Neuron (in vitro differentiated cells): Measurements from ENCODE around the gene MTCH2.
"Not testable (repeated sequence)": the region's sequence is repeated elsewhere in the genome, so short reads cannot be mapped to it uniquely, and the experiment has no call there.

Source experiments
- H2AFZ ChIP-seq: one replicate; pipeline ENCODE4 v1.6.1; 2013; ENCODE audit warnings: low read depth, mild to moderate bottlenecking, inconsistent platforms, low read length, moderate library complexity
- H3K27me3 ChIP-seq: one replicate; pipeline ENCODE4 v1.6.1; 2013; ENCODE audit warnings: low read length; ENCODE audit not compliant: insufficient read depth
- H3K36me3 ChIP-seq: one replicate; pipeline ENCODE4 v1.6.1; 2013; ENCODE audit warnings: low read length; ENCODE audit not compliant: insufficient read depth
- H3K4me1 ChIP-seq: one replicate; pipeline ENCODE4 v1.6.1; 2013; ENCODE audit warnings: low read length; ENCODE audit not compliant: insufficient read depth
- H3K4me3 ChIP-seq: 2 replicates; pipeline ENCODE4 v1.5.1; 2013; ENCODE audit warnings: mild to moderate bottlenecking, low read length, moderate library complexity
- H3K9me3 ChIP-seq: one replicate; pipeline ENCODE4 v1.6.1; 2013; ENCODE audit warnings: low read length

The MTCH2 gene

DNA sequence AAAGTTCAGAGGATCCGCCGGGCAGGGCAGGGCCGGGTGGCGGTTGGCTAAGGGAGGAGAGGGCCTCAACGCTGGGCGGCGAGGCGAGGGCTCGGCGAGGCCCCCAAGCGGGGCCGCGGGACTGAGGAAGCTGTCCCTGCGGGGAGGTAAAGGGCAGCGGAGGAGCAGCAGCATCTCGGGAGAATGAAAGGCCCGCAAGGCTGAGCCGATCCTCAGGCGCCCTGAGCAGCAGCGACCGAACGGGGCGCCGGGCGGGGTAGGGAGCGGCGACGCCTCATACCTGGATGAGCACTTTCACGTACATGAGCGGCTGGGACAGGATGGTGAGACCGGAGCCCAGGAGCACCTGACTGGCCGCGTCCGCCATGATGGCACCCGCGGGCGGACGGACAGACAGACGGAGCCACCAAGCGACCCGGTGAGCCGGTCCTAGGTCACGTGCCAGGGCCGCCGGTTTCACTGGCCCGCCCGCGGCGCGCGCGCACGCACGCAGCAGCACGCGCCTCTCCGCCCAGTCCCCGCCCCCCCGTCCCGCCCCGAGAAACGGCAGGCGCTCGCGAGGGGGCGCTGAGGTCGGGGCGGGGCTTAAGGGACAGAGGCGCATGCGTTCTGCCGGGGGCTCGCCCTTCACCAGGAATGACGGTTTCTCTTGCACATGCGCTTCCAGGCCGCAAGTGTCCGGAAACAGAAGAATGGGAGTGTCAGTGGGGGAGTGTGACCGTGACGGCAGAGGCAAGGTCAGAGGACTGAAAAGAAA lies at the start of gene MTCH2:
MTCH2 (minus strand) TSS at position 461 of the 757 bp plus-strand sequence; CDS start at position 367, 94 bp downstream.
- Histone ChIP-seq H3K36me3 (peaks cover 20% of the 10 kb centered on the region), H2AFZ (peak within 1 kb of the TSS; percentile 63), H3K4me1 (peaks cover 5% of the 10 kb centered on the region), H3K9me3 (no peaks in the 10 kb centered on the region), H3K4me3 (peak within 1 kb of the TSS; percentile 86), H3K27me3 (no peaks in the 10 kb centered on the region)

DNA sequence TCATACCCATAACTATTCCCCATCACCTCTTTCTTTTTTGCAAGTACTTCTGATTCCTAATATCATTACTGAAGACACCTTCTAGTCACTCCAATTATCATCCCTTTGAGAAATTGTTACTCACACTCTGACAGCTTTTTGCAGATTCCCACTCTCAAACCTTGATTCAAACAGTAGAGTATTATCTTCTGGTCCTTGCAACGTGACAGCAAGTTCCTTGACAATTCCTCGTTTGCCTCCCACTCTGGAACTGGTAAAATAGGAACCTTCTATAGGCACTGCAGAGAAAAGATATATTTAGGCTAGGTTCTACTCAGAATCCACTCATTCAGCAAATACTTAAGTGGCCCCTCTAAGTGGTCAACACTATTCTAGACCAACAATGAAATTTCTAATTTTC lies 49.6 kb upstream of the MTCH2 start:
- Histone ChIP-seq H3K9me3 (no peaks in the 10 kb centered on the region), H3K27me3 (no peaks in the 10 kb centered on the region), H2AFZ (no peak overlapping the region), H3K4me3 (no peak overlapping the region), H3K36me3 (no peaks in the 10 kb centered on the region), H3K4me1 (no peaks in the 10 kb centered on the region)

GRCh38 chr11:47689480-47689879 lies 47.1 kb upstream of the MTCH2 start:
- no peaks in the 10 kb centered on the region for H3K36me3 ChIP-seq
- H3K4me1 ChIP-seq, result no peaks in the 10 kb centered on the region
- no peak overlapping the region for H2AFZ ChIP-seq
- no peaks in the 10 kb centered on the region for H3K9me3 ChIP-seq
- H3K4me3 ChIP-seq, result no peak overlapping the region
- H3K27me3 ChIP-seq, result no peaks in the 10 kb centered on the region

- Histone ChIP-seq H3K36me3 (no peaks in the 10 kb centered on the region), H3K4me1 (no peaks in the 10 kb centered on the region), H3K27me3 (no peaks in the 10 kb centered on the region), H3K4me3 (no peak overlapping the region), H3K9me3 (no peaks in the 10 kb centered on the region), H2AFZ (no peak overlapping the region)
Observed at GRCh38 chr11:47688991-47689390, 46.6 kb upstream of the MTCH2 start.

- Histone ChIP-seq H3K4me1 (no peaks in the 10 kb centered on the region), H3K27me3 (no peaks in the 10 kb centered on the region), H2AFZ (no peak overlapping the region), H3K4me3 (no peak overlapping the region), H3K9me3 (no peaks in the 10 kb centered on the region), H3K36me3 (no peaks in the 10 kb centered on the region)
Observed at GRCh38 chr11:47688111-47688510, 45.8 kb upstream of the MTCH2 start.

DNA sequence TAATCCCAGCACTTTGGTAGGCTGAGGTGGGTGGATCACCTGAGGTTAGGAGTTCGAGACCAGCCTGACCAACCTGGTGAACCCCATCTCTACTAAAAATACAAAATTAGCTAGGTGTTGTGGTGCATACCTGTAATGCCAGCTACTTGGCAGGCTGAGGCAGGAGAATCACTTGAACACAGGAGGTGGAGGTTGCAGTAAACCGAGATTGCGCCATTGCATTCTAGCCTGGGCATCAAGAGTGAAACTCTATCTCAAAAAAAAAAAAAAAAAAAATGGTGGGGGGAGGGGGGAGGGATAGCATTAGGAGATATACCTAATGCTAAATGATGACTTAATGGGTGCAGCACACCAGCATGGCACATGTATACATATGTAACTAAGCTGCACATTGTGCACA lies 44.3 kb upstream of the MTCH2 start:
- not testable (repeated sequence) for H3K4me1 ChIP-seq, H3K36me3 ChIP-seq, H3K9me3 ChIP-seq, H2AFZ ChIP-seq, H3K4me3 ChIP-seq, H3K27me3 ChIP-seq

DNA sequence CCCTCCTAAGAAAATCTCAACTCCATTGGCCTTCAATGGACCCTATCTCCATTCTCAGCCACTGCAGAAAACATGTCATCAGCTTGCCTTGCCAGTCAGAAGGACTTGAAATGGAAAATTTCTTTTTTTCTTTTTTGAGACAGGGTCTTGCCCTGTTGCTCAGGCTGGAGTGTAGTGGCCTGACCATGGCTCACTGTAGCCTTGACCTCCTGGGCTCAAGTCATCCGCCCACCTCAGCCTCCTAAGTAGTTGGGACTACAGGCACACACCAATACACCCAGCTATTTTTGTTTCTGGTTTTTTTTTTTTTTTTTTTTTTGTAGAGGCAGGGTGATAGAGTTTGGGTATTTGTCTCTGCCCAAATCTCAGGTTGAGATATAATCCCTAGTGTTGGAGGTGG lies 43.8 kb upstream of the MTCH2 start:
- H3K4me3 ChIP-seq, result no peak overlapping the region
- H3K9me3 ChIP-seq, result no peaks in the 10 kb centered on the region
- no peaks in the 10 kb centered on the region for H3K27me3 ChIP-seq
- H2AFZ ChIP-seq, result no peak overlapping the region
- H3K4me1 ChIP-seq, result no peaks in the 10 kb centered on the region
- H3K36me3 ChIP-seq, result no peaks in the 10 kb centered on the region

GRCh38 chr11:47675851-47676250 lies 33.5 kb upstream of the MTCH2 start:
- no peaks in the 10 kb centered on the region for H3K4me1 ChIP-seq
- H3K9me3 ChIP-seq, result no peaks in the 10 kb centered on the region
- no peaks in the 10 kb centered on the region for H3K27me3 ChIP-seq
- no peaks in the 10 kb centered on the region for H3K36me3 ChIP-seq
- no peak overlapping the region for H2AFZ ChIP-seq
- H3K4me3 ChIP-seq, result no peak overlapping the region

DNA sequence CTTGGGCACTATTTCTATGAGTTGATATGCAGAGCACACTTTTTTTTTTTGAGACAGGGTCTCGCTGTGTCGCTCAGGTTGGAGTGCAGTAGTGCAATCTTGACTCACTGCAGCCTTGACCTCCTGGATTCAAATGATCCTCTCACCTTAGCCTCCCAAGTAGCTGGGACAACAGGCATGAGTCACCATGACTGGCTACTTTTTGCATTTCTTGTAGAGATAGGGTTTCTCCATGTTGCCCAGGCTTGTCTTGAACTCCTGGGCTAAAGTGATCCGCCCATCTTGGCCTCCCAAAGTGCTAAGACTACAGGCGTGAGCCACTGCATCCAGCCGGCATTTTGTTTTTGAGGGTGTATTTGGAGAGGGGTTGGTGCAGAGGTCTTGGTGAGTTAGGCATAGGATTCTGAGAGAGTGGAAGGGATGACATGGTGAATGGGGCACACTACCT lies 29.9 kb upstream of the MTCH2 start:
- no peaks in the 10 kb centered on the region for H3K4me1 ChIP-seq
- H3K27me3 ChIP-seq, result no peaks in the 10 kb centered on the region
- H3K4me3 ChIP-seq, result no peak overlapping the region
- H2AFZ ChIP-seq, result no peak overlapping the region
- H3K36me3 ChIP-seq, result no peaks in the 10 kb centered on the region
- no peaks in the 10 kb centered on the region for H3K9me3 ChIP-seq

DNA sequence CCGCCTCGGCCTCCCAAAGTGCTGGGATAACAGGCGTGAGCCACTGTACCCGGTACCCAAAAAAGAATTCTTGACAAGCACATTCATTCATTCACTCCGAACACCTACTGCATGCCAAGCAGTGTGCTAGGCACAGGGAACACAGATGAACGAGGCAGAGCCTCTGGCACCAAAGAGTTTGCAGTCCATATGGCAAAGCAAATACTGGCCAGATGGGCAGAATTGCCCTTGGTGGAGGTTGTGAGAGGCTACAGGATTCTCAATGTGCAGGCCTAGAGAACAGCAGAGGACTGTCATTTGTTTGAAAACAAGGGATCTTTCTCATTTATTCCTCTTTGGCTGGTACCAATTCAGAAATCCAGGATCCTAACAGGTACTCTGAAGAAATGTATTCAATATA lies 27.5 kb upstream of the MTCH2 start:
- no peaks in the 10 kb centered on the region for H3K27me3 ChIP-seq
- H3K9me3 ChIP-seq, result no peaks in the 10 kb centered on the region
- H3K4me1 ChIP-seq, result no peaks in the 10 kb centered on the region
- no peak overlapping the region for H2AFZ ChIP-seq
- H3K4me3 ChIP-seq, result no peak overlapping the region
- no peaks in the 10 kb centered on the region for H3K36me3 ChIP-seq

- Histone ChIP-seq H3K36me3 (no peaks in the 10 kb centered on the region), H3K9me3 (no peaks in the 10 kb centered on the region), H3K4me3 (no peak overlapping the region), H3K27me3 (no peaks in the 10 kb centered on the region), H3K4me1 (no peaks in the 10 kb centered on the region), H2AFZ (no peak overlapping the region)
Observed at GRCh38 chr11:47668665-47669064, 26.3 kb upstream of the MTCH2 start.

GRCh38 chr11:47667555-47667954 lies 25.2 kb upstream of the MTCH2 start:
- Histone ChIP-seq H3K36me3 (no peaks in the 10 kb centered on the region), H3K4me3 (no peak overlapping the region), H2AFZ (no peak overlapping the region), H3K9me3 (no peaks in the 10 kb centered on the region), H3K27me3 (no peaks in the 10 kb centered on the region), H3K4me1 (no peaks in the 10 kb centered on the region)

DNA sequence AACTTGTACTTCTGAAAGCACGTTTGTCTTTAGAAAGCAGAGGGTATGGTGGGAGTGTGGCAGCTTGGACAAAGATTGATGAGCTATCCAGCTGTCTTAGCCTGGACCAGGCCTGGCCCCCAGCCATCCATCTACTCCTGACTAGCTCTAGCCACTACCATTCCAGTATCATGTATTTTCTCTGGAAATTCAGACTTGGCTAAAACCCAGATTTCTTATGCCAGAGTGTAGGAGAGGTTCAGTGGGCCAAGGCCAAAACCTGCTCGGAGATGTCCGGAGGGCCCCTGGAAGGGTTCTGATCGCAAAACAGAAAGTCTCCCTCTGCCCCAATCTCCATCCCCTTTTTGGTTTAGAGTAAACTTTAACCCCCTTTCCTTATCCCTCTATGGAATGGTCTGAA lies 24.8 kb upstream of the MTCH2 start:
- H2AFZ ChIP-seq, result no peak overlapping the region

GRCh38 chr11:47664936-47665335 lies 22.6 kb upstream of the MTCH2 start:
- not testable (repeated sequence) for H3K9me3 ChIP-seq, H2AFZ ChIP-seq, H3K27me3 ChIP-seq, H3K36me3 ChIP-seq, H3K4me3 ChIP-seq, H3K4me1 ChIP-seq

More for the DNA sequence above, 24.8 kb upstream of the MTCH2 start:
- no peak overlapping the region for H3K4me3 ChIP-seq
- no peaks in the 10 kb centered on the region for H3K4me1 ChIP-seq
- no peaks in the 10 kb centered on the region for H3K36me3 ChIP-seq
- no peaks in the 10 kb centered on the region for H3K9me3 ChIP-seq
- H3K27me3 ChIP-seq, result no peaks in the 10 kb centered on the region
